ENCODE results near the gene GNB1.

The GNB1 gene

GRCh38 chr1:1892079-1892762 is 1.3 kb upstream of the GNB1 start:
- H4K20me1 ChIP-seq (ENCODE audit: control insufficient read depth, insufficient read depth, low read depth, low read length): peaks cover 24% of the 10 kb centered on the region
- H3K36me3 ChIP-seq (ENCODE audit: control insufficient read depth, low read length): peaks cover 35% of the 10 kb centered on the region
- H3K9me3 ChIP-seq (ENCODE audit: control insufficient read depth, insufficient read depth, low read length): no peaks in the 10 kb centered on the region
- TF ChIP-seq CTCF (IDR thresholded peaks at IDR 0.05; ENCODE audit: low read depth, low read length, poor library complexity, severe bottlenecking) (no peak), EZH2phosphoT487 (IDR thresholded peaks at IDR 0.05; ENCODE audit: borderline replicate concordance, low read length) (no peak)
- H3K4me2 ChIP-seq (ENCODE audit: low read length): peak overlapping the region; percentile 95
- H3K27ac ChIP-seq (ENCODE audit: low read depth, low read length): peak overlapping the region; percentile 56
- no peaks in the 10 kb centered on the region for H3K9me2 ChIP-seq (replicated peaks; ENCODE audit: control insufficient read depth, low read length)
- peaks cover 68% of the 10 kb centered on the region for H3K4me1 ChIP-seq (ENCODE audit: control insufficient read depth, low read length)
- H3K79me2 ChIP-seq (ENCODE audit: control insufficient read depth, low read length): peaks cover 57% of the 10 kb centered on the region
- peak overlapping the region; percentile 90 for H3K4me3 ChIP-seq (ENCODE audit: low read length)
- H3K27me3 ChIP-seq (ENCODE audit: control insufficient read depth, low read length): no peaks in the 10 kb centered on the region
- no peaks in the 10 kb centered on the region for H3F3A ChIP-seq (ENCODE audit: control insufficient read depth, insufficient read depth)

- Histone ChIP-seq H3K9me2 (replicated peaks; ENCODE audit: control insufficient read depth, low read length) (no peaks in the 10 kb centered on the region), H3K4me1 (ENCODE audit: control insufficient read depth, low read length) (peaks cover 72% of the 10 kb centered on the region), H3K79me2 (ENCODE audit: control insufficient read depth, low read length) (peaks cover 64% of the 10 kb centered on the region), H3F3A (ENCODE audit: control insufficient read depth, insufficient read depth) (no peaks in the 10 kb centered on the region), H3K36me3 (ENCODE audit: control insufficient read depth, low read length) (peaks cover 38% of the 10 kb centered on the region), H3K4me3 (ENCODE audit: low read length) (peak overlapping the region; percentile 90), H4K20me1 (ENCODE audit: control insufficient read depth, insufficient read depth, low read depth, low read length) (peaks cover 29% of the 10 kb centered on the region), H3K9me3 (ENCODE audit: control insufficient read depth, insufficient read depth, low read length) (no peaks in the 10 kb centered on the region), H3K27ac (ENCODE audit: low read depth, low read length) (peak overlapping the region; percentile 56), H3K4me2 (ENCODE audit: low read length) (peak overlapping the region; percentile 95), H3K27me3 (ENCODE audit: control insufficient read depth, low read length) (no peaks in the 10 kb centered on the region)
- TF ChIP-seq CTCF (IDR thresholded peaks at IDR 0.05; ENCODE audit: low read depth, low read length, poor library complexity, severe bottlenecking) (no peak), EZH2phosphoT487 (IDR thresholded peaks at IDR 0.05; ENCODE audit: borderline replicate concordance, low read length) (no peak)
These were observed 627 bp upstream of the GNB1 start for GRCh38 chr1:1891349-1892078.

GRCh38 chr1:1889847-1890505 is 911 bp downstream of the GNB1 start:
- H3K27me3 ChIP-seq (ENCODE audit: control insufficient read depth, low read length): no peaks in the 10 kb centered on the region
- peak overlapping the region; percentile 91 for H3K4me3 ChIP-seq (ENCODE audit: low read length)
- no peak for TF ChIP-seq CTCF (IDR thresholded peaks at IDR 0.05; ENCODE audit: low read depth, low read length, poor library complexity, severe bottlenecking)
- TF ChIP-seq EZH2phosphoT487 (IDR thresholded peaks at IDR 0.05; ENCODE audit: borderline replicate concordance, low read length): no peak
- peaks cover 65% of the 10 kb centered on the region for H3K4me1 ChIP-seq (ENCODE audit: control insufficient read depth, low read length)
- no peaks in the 10 kb centered on the region for H3F3A ChIP-seq (ENCODE audit: control insufficient read depth, insufficient read depth)
- H3K9me3 ChIP-seq (ENCODE audit: control insufficient read depth, insufficient read depth, low read length): no peaks in the 10 kb centered on the region
- peak overlapping the region; percentile 70 for H3K27ac ChIP-seq (ENCODE audit: low read depth, low read length)
- H3K4me2 ChIP-seq (ENCODE audit: low read length): peak overlapping the region; percentile 65
- H4K20me1 ChIP-seq (ENCODE audit: control insufficient read depth, insufficient read depth, low read depth, low read length): peaks cover 35% of the 10 kb centered on the region
- no peaks in the 10 kb centered on the region for H3K9me2 ChIP-seq (replicated peaks; ENCODE audit: control insufficient read depth, low read length)
- H3K79me2 ChIP-seq (ENCODE audit: control insufficient read depth, low read length): peaks cover 79% of the 10 kb centered on the region
- H3K36me3 ChIP-seq (ENCODE audit: control insufficient read depth, low read length): peaks cover 47% of the 10 kb centered on the region

Measured in DOHH2 (cell line).